ENCODE results near the gene ITFG2.

DNA sequence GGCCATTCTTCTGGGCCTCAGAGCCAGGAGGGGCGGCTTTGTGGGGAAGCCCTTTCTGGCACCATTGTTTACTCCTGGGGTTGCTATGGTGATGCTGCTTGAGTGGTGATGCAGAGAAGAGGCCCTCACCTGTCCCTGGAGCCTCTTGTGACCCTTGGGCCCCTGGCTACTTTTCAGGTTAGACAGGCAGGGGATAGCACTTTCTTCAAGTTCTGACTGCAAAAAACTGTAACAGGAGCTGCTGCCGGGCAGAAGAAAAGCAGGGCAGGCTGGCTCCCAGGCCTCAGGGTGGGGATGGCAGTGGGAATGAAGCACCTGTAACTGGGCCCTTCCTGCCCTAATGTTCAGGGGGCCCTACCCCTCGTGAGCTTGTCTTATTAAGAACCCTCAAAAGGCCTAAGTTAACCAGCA is 44.6 kb downstream of the ITFG2 start, which contains the start of gene TEX52:
- TF ChIP-seq POLR2A (IDR thresholded peaks at IDR 0.05), result no peak
- no peak for TF ChIP-seq CTCF (IDR thresholded peaks at IDR 0.05)

All from breast epithelium (tissue), 3 donors.